Ishikawa (cell line): ENCODE results near the gene ENTPD1.

Experiments
- CEBPB ChIP-seq: IDR thresholded peaks from 2 replicates; pipeline ENCODE4 v1.6.1; 2012
- CREB1 ChIP-seq: IDR thresholded peaks from 2 replicates; pipeline ENCODE4 v1.6.1; 2012; ENCODE audit warnings: low read depth
- EP300 ChIP-seq: IDR thresholded peaks from 2 replicates; pipeline ENCODE4 v1.6.1; 2012; ENCODE audit warnings: borderline replicate concordance
- NFIC ChIP-seq: IDR thresholded peaks from 2 replicates; pipeline ENCODE4 v1.6.1; 2012
- RAD21 ChIP-seq: IDR thresholded peaks from 2 replicates; pipeline ENCODE4 v1.6.1; 2012; ENCODE audit warnings: low read depth
- REST ChIP-seq: IDR thresholded peaks from 2 replicates; pipeline ENCODE4 v1.6.1; 2012; ENCODE audit warnings: low read depth, mild to moderate bottlenecking
- TAF1 ChIP-seq: IDR thresholded peaks from 2 replicates; pipeline ENCODE4 v1.6.1; 2012; ENCODE audit warnings: low read depth, mild to moderate bottlenecking
- TCF12 ChIP-seq: IDR thresholded peaks from 2 replicates; pipeline ENCODE4 v1.6.1; 2012; ENCODE audit warnings: low read depth
- TEAD4 ChIP-seq: IDR thresholded peaks from 2 replicates; pipeline ENCODE4 v1.6.1; 2012
- USF1 ChIP-seq: IDR thresholded peaks from 2 replicates; pipeline ENCODE4 v1.6.1; 2012
- YY1 ChIP-seq: IDR thresholded peaks from 2 replicates; pipeline ENCODE4 v1.6.1; 2012; ENCODE audit warnings: low read depth
- ZBTB7A ChIP-seq: IDR thresholded peaks from 2 replicates; pipeline ENCODE4 v1.6.1; 2012; ENCODE audit warnings: low read depth
- TF ChIP-seq, protein P1 (sequence below): IDR thresholded peaks from 2 replicates; pipeline ENCODE4 v1.6.1; 2012

Gene ENTPD1

DNA sequence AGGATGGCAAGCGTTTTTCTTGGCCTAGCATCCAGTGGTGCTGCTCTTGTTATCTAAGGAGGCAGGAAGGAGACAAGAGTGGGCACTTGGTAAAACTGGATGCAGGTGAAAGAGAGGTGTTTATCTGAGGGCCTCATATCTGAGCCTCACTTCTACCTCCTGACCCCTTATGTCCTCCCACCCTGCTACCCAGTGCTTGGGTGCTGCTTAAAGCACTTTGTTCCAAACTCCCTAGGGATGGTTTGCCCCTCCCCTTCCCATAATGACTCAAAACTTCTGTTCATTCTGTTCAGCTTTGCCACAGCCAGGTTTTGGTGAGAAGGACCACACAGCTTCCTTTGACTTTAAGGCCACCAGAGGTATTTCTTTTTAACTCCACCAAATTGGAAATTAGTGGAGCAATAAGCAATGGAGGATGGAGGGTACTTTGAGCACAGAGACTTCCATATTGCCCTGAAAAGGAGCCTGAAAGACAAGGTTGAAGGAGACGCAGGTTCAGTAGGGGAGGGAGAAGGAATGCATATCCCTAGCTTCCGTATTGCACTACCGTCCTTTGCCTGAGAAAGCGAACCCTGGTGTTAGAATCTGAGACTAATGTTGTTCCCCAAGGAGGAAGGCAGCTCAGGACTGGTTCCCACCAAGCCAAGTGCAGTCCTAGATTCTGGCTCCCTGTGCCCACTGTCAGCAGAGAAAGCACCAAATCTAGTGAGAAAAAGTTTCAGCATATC is 30.1 kb downstream of the ENTPD1 start:
- no peak for TF ChIP-seq TAF1
- no peak for TF ChIP-seq CEBPB
- TF ChIP-seq ZBTB7A: no peak
- TF ChIP-seq EP300: no peak
- TF ChIP-seq CREB1: no peak
- no peak for TF ChIP-seq REST
- no peak for TF ChIP-seq TCF12

GRCh38 chr10:95787447-95787846 is 31.5 kb downstream of the ENTPD1 start:
- TF ChIP-seq YY1 (no peak), TAF1 (no peak), USF1 (no peak)

DNA sequence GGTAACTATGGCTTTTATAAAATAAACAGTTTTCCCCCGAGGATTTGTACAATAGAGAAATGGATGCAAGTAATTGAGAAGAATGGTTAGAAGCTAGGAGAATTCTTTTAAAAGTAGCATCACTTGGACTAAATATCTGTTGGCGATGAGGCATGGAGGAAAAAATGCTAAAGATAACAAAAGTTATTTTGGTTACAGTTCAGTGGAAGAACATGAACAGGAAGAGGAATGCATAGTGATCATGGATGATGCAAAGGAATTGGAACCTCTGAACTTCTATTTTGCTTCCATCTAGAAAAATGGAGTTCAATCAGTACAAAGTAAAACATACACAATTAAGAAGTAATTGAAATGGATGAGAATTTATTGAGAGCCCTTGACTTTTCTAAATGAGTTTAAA is 32.9 kb downstream of the ENTPD1 start:
- TF ChIP-seq REST (no peak), EP300 (no peak), RAD21 (no peak), YY1 (no peak), TEAD4 (no peak), ZBTB7A (no peak), TCF12 (no peak)
- TF ChIP-seq, protein P1, sequence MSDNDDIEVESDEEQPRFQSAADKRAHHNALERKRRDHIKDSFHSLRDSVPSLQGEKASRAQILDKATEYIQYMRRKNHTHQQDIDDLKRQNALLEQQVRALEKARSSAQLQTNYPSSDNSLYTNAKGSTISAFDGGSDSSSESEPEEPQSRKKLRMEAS: no peak

GRCh38 chr10:95789902-95790301 is 33.9 kb downstream of the ENTPD1 start:
- TF ChIP-seq USF1 (no peak), TAF1 (no peak), EP300 (no peak)

GRCh38 chr10:95790982-95791381 is 35.0 kb downstream of the ENTPD1 start:
- no peak for TF ChIP-seq ZBTB7A
- no peak for TF ChIP-seq REST
- TF ChIP-seq TCF12: no peak
- no peak for TF ChIP-seq CEBPB
- TF ChIP-seq TEAD4: no peak
- TF ChIP-seq EP300: no peak
- no peak for TF ChIP-seq TAF1
- TF ChIP-seq NFIC: no peak

- TF ChIP-seq YY1 (no peak), TCF12 (no peak), TAF1 (no peak), RAD21 (no peak), CEBPB (no peak), TEAD4 (no peak), NFIC (no peak), CREB1 (no peak), EP300 (no peak), REST (no peak), ZBTB7A (no peak)
These were observed 35.5 kb downstream of the ENTPD1 start for GRCh38 chr10:95791425-95791979.
